Mesothelial cell of epicardium (in vitro differentiated cells): Measurements from ENCODE around the gene NT5C2. TPM values are rescaled to one million over a fixed set of nuclear protein-coding genes. Genes with fewer than 3 reads are reported as not detected.

Experiments used
- DNase-seq, 2 experiments: peaks; one replicate each; pipeline ENCODE4 v3.0.0; 2021; ENCODE audit warnings: low spot score in 2 of 2; ENCODE audit not compliant: unreplicated experiment in 2 of 2
- H3K27ac Mint-ChIP-seq: 2 replicates; pipeline ENCODE4 v1.8.0; 2021; ENCODE audit warnings: mixed read lengths
- H3K27me3 Mint-ChIP-seq: 2 replicates; pipeline ENCODE4 v1.8.0; 2021; ENCODE audit warnings: low read depth, mixed read lengths
- H3K36me3 Mint-ChIP-seq: 2 replicates; pipeline ENCODE4 v1.8.0; 2021; ENCODE audit warnings: mixed read lengths
- H3K4me1 Mint-ChIP-seq: 2 replicates; pipeline ENCODE4 v1.8.0; 2021; ENCODE audit warnings: mixed read lengths
- H3K4me3 Mint-ChIP-seq: 2 replicates; pipeline ENCODE4 v1.8.0; 2021; ENCODE audit warnings: mild to moderate bottlenecking, moderate library complexity, mixed read lengths
- H3K9me3 Mint-ChIP-seq: 2 replicates; pipeline ENCODE4 v1.8.0; 2021; ENCODE audit warnings: mixed read lengths
- CTCF ChIP-seq: fragments of 200-600 bp; sonication (generic); IDR thresholded peaks from one replicate; pipeline ENCODE4 v1.5.0; 2021; ENCODE audit warnings: antibody characterized with exemption; ENCODE audit not compliant: unreplicated experiment
- total RNA-seq: library from RNA; stranded (reverse); gene quantifications from 3 replicates; pipeline ENCODE4 v1.2.1, GENCODE V29; 2021

NT5C2 gene
- total RNA-seq, 1 donor from 2014 or later = 77.7 TPM

DNA sequence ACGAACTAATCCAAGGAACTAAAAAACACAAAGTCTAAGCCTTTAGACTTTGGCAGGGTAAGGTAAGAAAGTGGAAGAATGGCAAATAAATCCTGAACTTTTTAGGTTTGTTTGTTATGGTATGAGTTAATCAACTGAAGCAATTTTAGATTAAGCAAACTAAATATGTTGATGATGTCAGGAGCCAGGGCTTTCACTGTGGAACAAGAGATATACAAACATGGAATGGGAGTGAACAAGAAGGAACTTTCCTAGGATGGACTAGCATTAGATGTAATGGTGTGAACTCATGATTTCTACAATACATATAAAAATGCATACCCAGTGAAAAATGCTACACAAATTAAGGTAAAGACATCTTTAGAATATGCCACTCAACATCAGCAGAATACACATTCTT is 35.8 kb downstream of the NT5C2 start:
- H3K27me3 Mint-ChIP-seq = no peaks in the 10 kb centered on the region
- DNase-seq = no peak
- TF ChIP-seq CTCF = no peak
- peaks cover 28% of the 10 kb centered on the region for H3K4me1 Mint-ChIP-seq
- H3K36me3 Mint-ChIP-seq = peaks cover 46% of the 10 kb centered on the region
- no peak overlapping the region for H3K4me3 Mint-ChIP-seq
- peaks cover 20% of the 10 kb centered on the region for H3K9me3 Mint-ChIP-seq
- no peak overlapping the region for H3K27ac Mint-ChIP-seq

- H3K9me3 Mint-ChIP-seq = peaks cover 18% of the 10 kb centered on the region
- H3K4me3 Mint-ChIP-seq = no peak overlapping the region
- H3K36me3 Mint-ChIP-seq = peaks cover 41% of the 10 kb centered on the region
- no peaks in the 10 kb centered on the region for H3K27me3 Mint-ChIP-seq
- no peak for TF ChIP-seq CTCF
- H3K4me1 Mint-ChIP-seq = peaks cover 34% of the 10 kb centered on the region
- no peak for DNase-seq
- H3K27ac Mint-ChIP-seq = peak overlapping the region; percentile 82
Measured at GRCh38 chr10:103155471-103156085, 37.5 kb downstream of the NT5C2 start.

DNA sequence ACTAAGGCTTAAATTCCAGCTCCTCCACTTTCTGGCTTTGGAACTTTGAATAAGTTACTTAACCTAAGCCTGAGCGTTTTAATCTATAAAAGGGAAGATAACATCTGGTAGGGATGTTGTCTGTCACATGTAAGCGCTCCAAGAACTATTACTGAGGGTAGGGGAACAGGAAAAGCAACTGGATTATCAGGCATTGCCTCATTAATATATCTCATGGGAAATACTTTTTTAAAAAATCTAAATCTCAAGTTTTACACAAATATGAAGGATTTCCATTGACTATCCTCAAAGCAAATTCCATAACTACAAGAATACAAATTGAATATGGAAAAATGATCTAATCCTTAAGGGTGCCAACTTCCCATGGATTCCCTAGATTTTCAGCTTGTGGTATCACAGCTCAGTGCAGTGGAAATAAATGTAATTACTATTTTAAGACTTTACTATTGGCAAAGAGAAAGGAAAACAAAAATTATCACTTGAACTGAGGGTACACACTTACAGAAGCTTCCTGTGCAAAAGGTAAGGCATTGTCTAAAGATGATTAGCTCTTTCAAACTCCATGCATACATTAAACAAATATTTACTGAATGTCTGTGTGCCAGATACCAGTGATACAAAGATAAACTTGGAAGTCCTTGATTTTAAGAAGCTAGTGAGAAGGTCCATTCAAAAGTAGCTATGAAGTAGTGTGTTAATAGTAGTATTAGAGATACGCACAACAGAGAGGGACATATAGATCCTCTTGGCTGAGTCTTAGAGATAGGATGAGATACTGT is 38.4 kb downstream of the NT5C2 start:
- H3K36me3 Mint-ChIP-seq = peaks cover 35% of the 10 kb centered on the region
- no peak for TF ChIP-seq CTCF
- no peaks in the 10 kb centered on the region for H3K27me3 Mint-ChIP-seq
- peak overlapping the region; percentile 82 for H3K27ac Mint-ChIP-seq
- peaks cover 34% of the 10 kb centered on the region for H3K4me1 Mint-ChIP-seq
- H3K4me3 Mint-ChIP-seq = no peak overlapping the region
- H3K9me3 Mint-ChIP-seq = peaks cover 9% of the 10 kb centered on the region
- DNase-seq = no peak

GRCh38 chr10:103153302-103154197 is 39.5 kb downstream of the NT5C2 start:
- Mint-ChIP-seq H3K27ac (peak overlapping the region; percentile 98), H3K27me3 (no peaks in the 10 kb centered on the region), H3K36me3 (peaks cover 25% of the 10 kb centered on the region), H3K9me3 (peaks cover 4% of the 10 kb centered on the region), H3K4me1 (peaks cover 34% of the 10 kb centered on the region), H3K4me3 (peak overlapping the region; percentile 49)
- no peak for DNase-seq
- TF ChIP-seq CTCF = no peak

- Mint-ChIP-seq H3K36me3 (peaks cover 9% of the 10 kb centered on the region), H3K4me3 (no peak overlapping the region), H3K4me1 (peaks cover 52% of the 10 kb centered on the region), H3K27ac (no peak overlapping the region), H3K9me3 (no peaks in the 10 kb centered on the region), H3K27me3 (no peaks in the 10 kb centered on the region)
- no peak for TF ChIP-seq CTCF
- DNase-seq = no peak
Measured at GRCh38 chr10:103149991-103150622, 43.0 kb downstream of the NT5C2 start.
